Mesendoderm (in vitro differentiated cells): Measurements from ENCODE around the gene PPARGC1A.
A peak's percentile ranks its signal among the peaks of the same experiment; 100 is the strongest.

Source experiments
- DNase-seq: peaks from one replicate; pipeline ENCODE4 v3.0.0; 2013
- H2AK5ac ChIP-seq: 2 replicates; pipeline ENCODE4 v1.6.1; 2013; ENCODE audit warnings: low read length, inconsistent platforms
- H2BK120ac ChIP-seq: 2 replicates; pipeline ENCODE4 v1.6.1; 2013; ENCODE audit warnings: low read depth, mild to moderate bottlenecking, low read length, moderate library complexity, mixed read lengths
- H2BK15ac ChIP-seq: replicated peaks from 2 replicates; pipeline ENCODE4 v1.6.1; 2013; ENCODE audit warnings: low read depth, mild to moderate bottlenecking, moderate library complexity
- H2BK5ac ChIP-seq: 2 replicates; pipeline ENCODE4 v1.6.1; 2013; ENCODE audit warnings: low read length, inconsistent platforms
- H3K18ac ChIP-seq: 2 replicates; pipeline ENCODE4 v1.6.1; 2013; ENCODE audit warnings: mild to moderate bottlenecking, low read length, mixed read lengths
- H3K23ac ChIP-seq: one replicate; pipeline ENCODE4 v1.6.1; 2013; ENCODE audit warnings: low read length
- H3K27ac ChIP-seq: 2 replicates; pipeline ENCODE4 v1.5.1; 2013; ENCODE audit warnings: low read depth, mild to moderate bottlenecking, inconsistent platforms, low read length, moderate library complexity
- H3K27me3 ChIP-seq: 2 replicates; pipeline ENCODE4 v1.6.1; 2013; ENCODE audit warnings: low read length, control low read depth, mild to moderate bottlenecking, inconsistent platforms; ENCODE audit not compliant: insufficient read depth, poor library complexity
- H3K36me3 ChIP-seq: 2 replicates; pipeline ENCODE4 v1.6.1; 2013; ENCODE audit warnings: low read length, inconsistent platforms; ENCODE audit not compliant: control insufficient read depth, insufficient read depth
- H3K4ac ChIP-seq: one replicate; pipeline ENCODE4 v1.6.1; 2013; ENCODE audit warnings: low read depth, mild to moderate bottlenecking, low read length, moderate library complexity
- H3K4me1 ChIP-seq: 2 replicates; pipeline ENCODE4 v1.6.1; 2013; ENCODE audit warnings: low read depth, low read length, inconsistent platforms; ENCODE audit not compliant: control insufficient read depth
- H3K4me2 ChIP-seq: 2 replicates; pipeline ENCODE4 v1.6.1; 2013; ENCODE audit warnings: low read length
- H3K4me3 ChIP-seq: 2 replicates; pipeline ENCODE4 v1.5.1; 2013; ENCODE audit warnings: mild to moderate bottlenecking, low read length
- H3K56ac ChIP-seq: one replicate; pipeline ENCODE4 v1.6.1; 2013; ENCODE audit warnings: low read length
- H3K79me1 ChIP-seq: 2 replicates; pipeline ENCODE4 v1.6.1; 2013; ENCODE audit warnings: low read length, inconsistent platforms
- H3K79me2 ChIP-seq: 2 replicates; pipeline ENCODE4 v1.6.1; 2013; ENCODE audit warnings: mild to moderate bottlenecking, low read length; ENCODE audit not compliant: control insufficient read depth, insufficient read depth
- H3K9ac ChIP-seq: 2 replicates; pipeline ENCODE4 v1.6.1; 2013; ENCODE audit warnings: low read length, inconsistent platforms
- H4K5ac ChIP-seq: one replicate; pipeline ENCODE4 v1.6.1; 2013; ENCODE audit warnings: low read length
- H4K8ac ChIP-seq: one replicate; pipeline ENCODE4 v1.6.1; 2013; ENCODE audit warnings: low read depth, mild to moderate bottlenecking, control low read depth, low read length, moderate library complexity
- WGBS: extraction: QIAGEN DNeasy Blood & Tissue Kit; methylation state at CpG from one replicate; pipeline ENCODE4 v1.1.7; 2013; ENCODE audit warnings: low lambda C conversion rate, missing lambda C conversion rate; ENCODE audit not compliant: insufficient coverage; ENCODE audit errors: extremely low coverage; 5-methylcytosine and 5-hydroxymethylcytosine counted together

The PPARGC1A gene

DNA sequence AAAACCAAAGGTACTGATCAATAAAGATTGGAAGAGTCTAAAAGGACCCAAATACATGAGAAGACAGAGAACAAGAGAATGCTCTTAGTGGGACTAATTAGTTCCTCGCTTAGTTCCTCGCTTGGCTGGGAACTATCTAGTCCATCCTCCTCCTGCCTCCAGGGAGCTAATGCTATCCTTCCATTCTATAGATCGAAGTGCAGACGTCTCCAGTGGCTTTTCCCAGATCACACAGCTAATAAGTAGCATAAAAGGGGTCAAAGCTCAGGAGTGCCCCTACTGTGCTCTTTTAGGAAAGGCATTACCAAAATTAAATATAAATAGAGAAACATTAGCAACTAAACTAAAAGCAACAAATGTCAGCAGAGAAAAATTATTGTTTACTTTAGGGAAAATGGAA lies 42.3 kb upstream of the PPARGC1A start:
- no peak overlapping the region for H3K27ac ChIP-seq

DNA sequence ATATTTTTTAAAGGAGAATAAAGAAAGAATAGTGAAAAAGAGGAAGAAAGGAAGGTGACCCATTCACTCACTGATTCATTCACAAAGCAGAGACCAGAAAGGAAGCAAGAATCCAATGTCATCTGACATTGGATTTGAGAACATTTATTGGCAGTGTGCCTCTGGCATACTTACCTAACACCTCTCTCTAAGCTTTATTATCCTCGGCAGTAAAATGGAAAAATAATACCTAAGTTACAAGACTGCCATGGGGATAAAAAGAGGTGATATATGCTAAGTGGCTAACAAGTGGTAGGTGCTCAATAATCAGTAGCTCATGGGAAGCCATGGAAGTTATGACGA lies 41.6 kb upstream of the PPARGC1A start:
- no peak for DNase-seq
- H3K9ac ChIP-seq, result no peak overlapping the region
- H3K4me1 ChIP-seq, result peaks cover 7% of the 10 kb centered on the region
- no peak overlapping the region for H3K4me2 ChIP-seq
- H3K79me2 ChIP-seq, result no peaks in the 10 kb centered on the region
- H4K8ac ChIP-seq, result no peak overlapping the region
- H3K27me3 ChIP-seq, result no peaks in the 10 kb centered on the region
- no peak overlapping the region for H2BK15ac ChIP-seq
- no peaks in the 10 kb centered on the region for H3K79me1 ChIP-seq
- H2AK5ac ChIP-seq, result no peak overlapping the region
- no peaks in the 10 kb centered on the region for H3K36me3 ChIP-seq
- H2BK5ac ChIP-seq, result no peak overlapping the region
- H3K56ac ChIP-seq, result no peak overlapping the region
- H3K4ac ChIP-seq, result no peak overlapping the region
- H3K23ac ChIP-seq, result no peak overlapping the region
- H3K4me3 ChIP-seq, result no peak overlapping the region
- H2BK120ac ChIP-seq, result no peak overlapping the region
- no peak overlapping the region for H4K5ac ChIP-seq
- peak overlapping the region; percentile 45 for H3K18ac ChIP-seq
- no CpG with 5 or more reads among the region's 2 CpGs for WGBS
- no peak overlapping the region for H3K27ac ChIP-seq

More for the DNA sequence above, 42.3 kb upstream of the PPARGC1A start:
- H3K4ac ChIP-seq, result no peak overlapping the region
- H4K8ac ChIP-seq, result no peak overlapping the region
- DNase-seq, result peak; percentile 40
- WGBS, result no CpG with 5 or more reads among the region's 4 CpGs
- no peak overlapping the region for H4K5ac ChIP-seq
- H2BK15ac ChIP-seq, result no peak overlapping the region
- no peaks in the 10 kb centered on the region for H3K79me1 ChIP-seq
- H3K79me2 ChIP-seq, result no peaks in the 10 kb centered on the region
- no peak overlapping the region for H3K4me3 ChIP-seq
- H3K18ac ChIP-seq, result no peak overlapping the region
- no peak overlapping the region for H3K9ac ChIP-seq
- no peak overlapping the region for H2BK120ac ChIP-seq
- no peaks in the 10 kb centered on the region for H3K36me3 ChIP-seq
- no peak overlapping the region for H3K23ac ChIP-seq
- H3K56ac ChIP-seq, result no peak overlapping the region
- no peak overlapping the region for H2BK5ac ChIP-seq
- no peaks in the 10 kb centered on the region for H3K27me3 ChIP-seq
- H3K4me2 ChIP-seq, result no peak overlapping the region
- H2AK5ac ChIP-seq, result no peak overlapping the region
- peaks cover 7% of the 10 kb centered on the region for H3K4me1 ChIP-seq

DNA sequence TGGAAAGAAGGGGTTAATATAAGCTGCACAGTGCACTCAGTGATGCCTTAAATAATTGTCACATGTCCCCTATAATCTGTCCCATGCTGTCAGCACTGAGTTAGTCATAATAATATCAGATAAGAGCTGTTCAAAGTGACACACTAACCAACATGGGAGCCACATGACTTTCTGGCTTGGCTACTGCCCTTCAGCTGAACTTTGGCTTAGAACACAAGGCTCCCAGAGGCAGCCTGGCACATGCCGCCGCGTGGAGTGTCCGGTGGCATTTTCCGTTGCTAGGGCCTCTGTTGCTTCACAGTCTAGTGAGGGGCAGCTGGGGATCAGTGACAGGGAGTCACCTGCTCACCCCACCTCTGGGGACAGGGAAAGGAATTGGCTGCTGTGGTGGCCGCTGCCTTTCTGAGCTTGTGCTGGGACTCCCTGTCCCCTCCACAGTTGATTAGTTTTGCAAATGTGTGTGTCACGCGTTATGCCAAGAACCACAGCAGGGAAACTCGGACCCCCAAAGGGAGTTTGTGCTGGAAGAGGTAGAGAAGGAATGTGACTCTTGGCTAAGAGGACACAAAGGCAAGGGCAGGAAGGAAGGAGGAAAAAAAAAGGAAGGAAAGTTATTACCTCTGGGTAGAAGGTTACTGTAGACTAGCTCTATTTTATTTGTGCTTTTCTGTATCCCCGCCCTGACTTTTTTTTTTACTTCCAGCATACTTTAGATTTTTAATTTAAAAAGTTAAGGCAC lies 41.1 kb upstream of the PPARGC1A start:
- H2BK120ac ChIP-seq, result no peak overlapping the region
- no peak overlapping the region for H3K4me3 ChIP-seq
- no peak overlapping the region for H4K8ac ChIP-seq
- peaks cover 7% of the 10 kb centered on the region for H3K4me1 ChIP-seq
- no peak overlapping the region for H3K56ac ChIP-seq
- H3K27me3 ChIP-seq, result no peaks in the 10 kb centered on the region
- H2AK5ac ChIP-seq, result no peak overlapping the region
- no peak overlapping the region for H2BK15ac ChIP-seq
- no peak overlapping the region for H3K23ac ChIP-seq
- no peak overlapping the region for H3K18ac ChIP-seq
- no peaks in the 10 kb centered on the region for H3K79me1 ChIP-seq
- DNase-seq, result peak; percentile 11
- H4K5ac ChIP-seq, result no peak overlapping the region
- no peak overlapping the region for H2BK5ac ChIP-seq
- no peak overlapping the region for H3K4me2 ChIP-seq
- WGBS, result no CpG with 5 or more reads among the region's 10 CpGs
- no peaks in the 10 kb centered on the region for H3K79me2 ChIP-seq
- no peak overlapping the region for H3K9ac ChIP-seq
- H3K4ac ChIP-seq, result no peak overlapping the region
- H3K36me3 ChIP-seq, result no peaks in the 10 kb centered on the region
- no peak overlapping the region for H3K27ac ChIP-seq

DNA sequence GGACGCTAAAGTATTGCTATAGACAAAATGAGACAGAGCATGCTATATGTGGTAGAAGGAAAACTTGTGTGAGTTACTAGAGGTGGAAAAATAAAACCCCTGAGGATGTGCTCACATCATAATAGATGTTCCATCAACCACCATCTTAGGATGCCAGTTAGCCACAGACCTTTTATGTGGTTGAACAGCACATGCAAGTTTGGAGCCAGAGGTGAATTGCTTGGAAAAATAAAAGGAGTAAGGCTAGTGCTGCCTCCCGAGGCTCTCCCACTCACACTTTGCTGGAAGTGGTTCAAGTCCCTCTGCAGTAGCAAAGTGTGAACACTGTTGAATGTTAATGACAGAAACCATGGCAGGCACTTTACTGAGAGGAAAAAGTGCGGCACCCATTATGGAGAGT lies 39.4 kb upstream of the PPARGC1A start:
- no peaks in the 10 kb centered on the region for H3K79me2 ChIP-seq

DNA sequence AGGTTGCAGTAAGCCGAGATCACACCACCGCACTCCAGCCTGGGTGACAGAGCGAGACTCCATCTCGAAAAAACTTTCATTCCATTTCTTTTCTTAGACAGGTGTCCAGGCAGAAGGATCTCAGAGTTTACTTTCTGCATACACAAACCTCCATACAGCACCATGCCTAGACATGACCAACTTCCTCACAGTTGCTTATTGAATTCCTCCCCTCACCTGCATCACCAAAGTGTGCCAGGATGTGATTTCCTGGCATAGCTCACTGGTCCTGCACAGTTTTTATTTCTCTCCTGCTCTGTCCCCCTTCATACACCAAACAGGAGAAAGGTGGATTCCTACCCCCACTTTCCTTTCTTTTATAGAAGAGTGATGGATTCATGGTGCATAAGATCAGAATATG lies 34.7 kb upstream of the PPARGC1A start:
- Histone ChIP-seq H3K4me2 (no peak overlapping the region), H3K18ac (no peak overlapping the region), H3K79me1 (no peaks in the 10 kb centered on the region), H2BK120ac (no peak overlapping the region), H3K27ac (no peak overlapping the region), H4K5ac (no peak overlapping the region), H3K4ac (no peak overlapping the region), H4K8ac (no peak overlapping the region), H3K79me2 (no peaks in the 10 kb centered on the region), H3K56ac (no peak overlapping the region), H2BK15ac (no peak overlapping the region), H3K9ac (no peak overlapping the region), H3K4me3 (no peak overlapping the region), H3K4me1 (no peaks in the 10 kb centered on the region), H2BK5ac (no peak overlapping the region), H3K36me3 (no peaks in the 10 kb centered on the region), H3K27me3 (no peaks in the 10 kb centered on the region), H2AK5ac (no peak overlapping the region), H3K23ac (no peak overlapping the region)
- DNase-seq, result no peak
- WGBS, result no CpG with 5 or more reads among the region's 4 CpGs

More for the DNA sequence above, 39.4 kb upstream of the PPARGC1A start:
- WGBS, result no CpG with 5 or more reads among the region's 3 CpGs
- H2AK5ac ChIP-seq, result no peak overlapping the region
- peak overlapping the region; percentile 84 for H3K18ac ChIP-seq
- no peak overlapping the region for H3K9ac ChIP-seq
- H4K8ac ChIP-seq, result no peak overlapping the region
- H2BK15ac ChIP-seq, result no peak overlapping the region
- H2BK120ac ChIP-seq, result no peak overlapping the region
- no peak overlapping the region for H3K23ac ChIP-seq
- H3K4ac ChIP-seq, result no peak overlapping the region
- H2BK5ac ChIP-seq, result no peak overlapping the region
- DNase-seq, result no peak
- no peak overlapping the region for H3K56ac ChIP-seq
- H3K4me1 ChIP-seq, result peaks cover 4% of the 10 kb centered on the region
- H3K4me2 ChIP-seq, result no peak overlapping the region
- no peaks in the 10 kb centered on the region for H3K27me3 ChIP-seq
- no peaks in the 10 kb centered on the region for H3K36me3 ChIP-seq
- H3K27ac ChIP-seq, result no peak overlapping the region
- no peak overlapping the region for H3K4me3 ChIP-seq
- H4K5ac ChIP-seq, result no peak overlapping the region
- no peaks in the 10 kb centered on the region for H3K79me1 ChIP-seq

DNA sequence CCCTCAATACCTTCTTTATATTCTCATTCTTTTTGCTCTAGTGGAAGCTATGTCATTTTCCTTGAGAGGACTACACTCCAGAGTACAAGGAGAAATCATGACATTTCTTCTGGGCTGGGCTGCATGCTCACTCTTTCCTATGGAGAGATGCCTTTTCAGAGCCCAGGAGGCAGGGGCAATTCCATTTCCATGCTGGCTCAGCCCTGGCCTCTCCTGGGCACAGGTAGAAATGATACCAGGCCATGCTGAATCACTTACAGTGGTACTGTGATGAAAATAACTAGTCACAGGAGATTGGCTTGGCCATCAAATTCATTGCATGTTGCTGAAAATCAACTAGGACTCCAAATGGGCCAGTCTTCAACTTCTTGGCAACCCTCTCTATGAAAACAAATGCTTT lies 34.0 kb upstream of the PPARGC1A start:
- Histone ChIP-seq H3K79me1 (no peaks in the 10 kb centered on the region), H2BK15ac (no peak overlapping the region), H3K27ac (no peak overlapping the region), H3K27me3 (no peaks in the 10 kb centered on the region), H3K56ac (no peak overlapping the region), H3K36me3 (no peaks in the 10 kb centered on the region), H4K5ac (no peak overlapping the region), H2AK5ac (no peak overlapping the region), H3K4me3 (no peak overlapping the region), H3K4me2 (no peak overlapping the region), H3K79me2 (no peaks in the 10 kb centered on the region), H4K8ac (no peak overlapping the region), H3K4me1 (no peaks in the 10 kb centered on the region), H3K9ac (no peak overlapping the region), H2BK120ac (no peak overlapping the region), H2BK5ac (no peak overlapping the region), H3K4ac (no peak overlapping the region), H3K23ac (no peak overlapping the region), H3K18ac (no peak overlapping the region)
- DNase-seq, result peak; percentile 32
